ENCODE data around the gene SUPT20H. TPM values are rescaled to one million over a fixed set of nuclear protein-coding genes. Genes with fewer than 3 reads are reported as not detected.

Gene SUPT20H
- total RNA-seq, 1 experiment from 2014 or later = 42.9 TPM

- no peaks in the 10 kb centered on the region for H3K9me2 ChIP-seq (ENCODE audit: insufficient read depth)
- DNase-seq (ENCODE audit: low read depth, low spot score) (no peak), ATAC-seq (no peak)
- no peaks in the 10 kb centered on the region; a peak in 1 of 4 replicates for H3K4me1 ChIP-seq (ENCODE audit: control insufficient read depth in 1 of 2, insufficient read depth in 2 of 2, low read length in 2 of 2)
- ChIA-PET CTCF (interaction anchor here (0.7 kb wide), 1 partner anchor 10 kb away, joined by 3 read pairs; no protein-coding TSS in a partner anchor), POLR2A (no interaction called here), RAD21 (ENCODE audit: low non-redundant PET in 1 of 2, low total read pairs in 2 of 2, uncharacterized antibody in 2 of 2, unreplicated experiment in 2 of 2) (no interaction called here)
- no peak overlapping the region for H3K4me3 ChIP-seq (replicated peaks in 1 of 2; ENCODE audit: low read depth in 1 of 2, low read length in 2 of 2)
- no peak overlapping the region for H3K4me2 ChIP-seq (ENCODE audit: low read length)
- intact Hi-C loops (cut with micrococcal nuclease) = no loop called here
- H3K27ac ChIP-seq (ENCODE audit: low read depth, low read length) = no peak overlapping the region
- no peaks in the 10 kb centered on the region for H4K20me1 ChIP-seq (ENCODE audit: insufficient read depth)
- H2AFZ ChIP-seq (ENCODE audit: low read depth, low read length, poor library complexity, severe bottlenecking) = no peak overlapping the region
- peaks cover 30% of the 10 kb centered on the region for H3K79me2 ChIP-seq (ENCODE audit: insufficient read depth, low read length)
- BruUV-seq (replicated peaks) = no TSS peak
- H3K36me3 ChIP-seq (ENCODE audit: control insufficient read depth in 1 of 2, insufficient read depth in 2 of 2, low read length in 2 of 2) = peaks cover 36 to 38% of the 10 kb centered on the region in 2 experiments
- no peaks in the 10 kb centered on the region for H3K9me3 ChIP-seq (ENCODE audit: control insufficient read depth in 1 of 2, insufficient read depth in 1 of 2, low read depth in 1 of 2, low read length in 2 of 2)
- H3K9ac ChIP-seq (ENCODE audit: low read length) = no peak overlapping the region
- H3K27me3 ChIP-seq (ENCODE audit: insufficient read depth, low read length) = no peaks in the 10 kb centered on the region
- no peak for TF ChIP-seq FOSL1 (IDR thresholded peaks at IDR 0.05; ENCODE audit: low read depth)
- TF ChIP-seq EZH2 (IDR thresholded peaks at IDR 0.05) = no peak
- TF ChIP-seq EGR1 (IDR thresholded peaks at IDR 0.05; ENCODE audit: low read depth) = no peak
These were observed 67.1 kb downstream of the SUPT20H start for GRCh38 chr13:36992362-36992761.

GRCh38 chr13:36986462-36987240, 72.8 kb downstream of the SUPT20H start:
- H3K27ac ChIP-seq (ENCODE audit: low read depth, low read length) = no peak overlapping the region
- intact Hi-C loops (cut with micrococcal nuclease) = no loop called here

More at GRCh38 chr13:36986462-36987240, 72.8 kb downstream of the SUPT20H start:
- Histone ChIP-seq H3K4me1 (ENCODE audit: control insufficient read depth in 1 of 2, insufficient read depth in 2 of 2, low read length in 2 of 2) (no peaks in the 10 kb centered on the region), H3K36me3 (ENCODE audit: control insufficient read depth in 1 of 2, insufficient read depth in 2 of 2, low read length in 2 of 2) (peaks cover 27 to 40% of the 10 kb centered on the region in 2 experiments), H2AFZ (ENCODE audit: low read depth, low read length, poor library complexity, severe bottlenecking) (no peak overlapping the region), H3K79me2 (ENCODE audit: insufficient read depth, low read length) (no peaks in the 10 kb centered on the region), H4K20me1 (ENCODE audit: insufficient read depth) (no peaks in the 10 kb centered on the region), H3K4me3 (replicated peaks in 1 of 2; ENCODE audit: low read depth in 1 of 2, low read length in 2 of 2) (no peak overlapping the region), H3K9me2 (ENCODE audit: insufficient read depth) (no peaks in the 10 kb centered on the region), H3K27me3 (ENCODE audit: insufficient read depth, low read length) (no peaks in the 10 kb centered on the region), H3K4me2 (ENCODE audit: low read length) (no peak overlapping the region), H3K9ac (ENCODE audit: low read length) (no peak overlapping the region), H3K9me3 (ENCODE audit: control insufficient read depth in 1 of 2, insufficient read depth in 1 of 2, low read depth in 1 of 2, low read length in 2 of 2) (no peaks in the 10 kb centered on the region)
- no TSS peak for BruUV-seq (replicated peaks)
- no peak for DNase-seq (ENCODE audit: low read depth, low spot score)
- POLR2A ChIA-PET = no interaction called here
- no peak for ATAC-seq
- RAD21 ChIA-PET (ENCODE audit: low non-redundant PET in 1 of 2, low total read pairs in 2 of 2, uncharacterized antibody in 2 of 2, unreplicated experiment in 2 of 2) = no interaction called here
- CTCF ChIA-PET = no interaction called here
- TF ChIP-seq CEBPB (IDR thresholded peaks at IDR 0.05; ENCODE audit: low read depth) (no peak), FOSL1 (IDR thresholded peaks at IDR 0.05; ENCODE audit: low read depth) (no peak), ZNF274 (IDR thresholded peaks at IDR 0.05; ENCODE audit: low read depth, low read length) (no peak), SIN3A (IDR thresholded peaks at IDR 0.05; ENCODE audit: low read depth) (no peak), CTCF (IDR thresholded peaks at IDR 0.05 in 2 of 3, conservative IDR thresholded peaks at IDR 0.05 in 1 of 3; ENCODE audit: borderline replicate concordance in 1 of 3, insufficient read depth in 1 of 3, low read depth in 2 of 3, low read length in 2 of 3) (no peak)
